GM12878 (cell line): ENCODE results near the gene PTPRN2. TPM values are rescaled to one million over a fixed set of nuclear protein-coding genes. Genes with fewer than 3 reads are reported as not detected.

ENCODE experiments used
- EGR1 ChIP-seq, 2 experiments: IDR thresholded peaks; 1 replicate in 1 of 2; 2 replicates in 1 of 2; pipeline ENCODE4 v1.6.1; 2011 to 2012; ENCODE audit warnings: low read depth in 2 of 2, low read length in 2 of 2, borderline replicate concordance in 1 of 2, mild to moderate bottlenecking in 1 of 2, moderate library complexity in 1 of 2
- MEF2A ChIP-seq: IDR thresholded peaks from 2 replicates; pipeline ENCODE4 v1.6.1; 2011; ENCODE audit warnings: low read depth, mild to moderate bottlenecking, low read length, moderate library complexity; ENCODE audit not compliant: insufficient read depth
- NFXL1 ChIP-seq: fragments of 450-650 bp; IDR thresholded peaks from 2 replicates; pipeline ENCODE4 v1.6.1; 2017; ENCODE audit warnings: antibody characterized with exemption, mild to moderate bottlenecking, borderline replicate concordance
- ZBED1 ChIP-seq: IDR thresholded peaks from 2 replicates; pipeline ENCODE4 v1.6.1; 2016; ENCODE audit warnings: borderline replicate concordance
- polyA plus RNA-seq, 11 experiments: library from polyadenylated mRNA; depleted of rRNA in 4 of 11; unstranded in 6 of 11; stranded (reverse) in 5 of 11; fragments of >200 nt; fragmentation: Nextera tagmentation in 4 of 11; fragmentation: Illumina TruSeq in 1 of 11; extraction: Ambion mirVana in 4 of 11; extraction: Trizol in 1 of 11; gene quantifications; 1 replicate in 1 of 11; 2 replicates in 10 of 11; pipeline versions ENCODE4 v1.2.1 to v1.2.3, GENCODE V29; 2011 to 2016; ENCODE audit warnings: inconsistent platforms in 2 of 11, missing spikeins in 2 of 11, low read depth in 1 of 11
- total RNA-seq, 4 experiments: library from RNA; depleted of rRNA in 3 of 4; stranded (reverse); fragments of >200 nt in 3 of 4; fragmentation: Illumina TruSeq in 1 of 4; extraction: Trizol in 1 of 4; gene quantifications; 2 replicates each; pipeline versions ENCODE4 v1.2.1 to v1.2.3, GENCODE V29; 2013 to 2021
- TF ChIP-seq, protein P1 (sequence below): fragments of 450-650 bp; formaldehyde crosslinking; IDR thresholded peaks from 2 replicates; pipeline ENCODE4 v1.4.0; 2022; ENCODE audit warnings: mild to moderate bottlenecking, moderate library complexity
- TF ChIP-seq, protein P2 (sequence below): fragments of 450-650 bp; IDR thresholded peaks from 2 replicates; pipeline ENCODE4 v1.6.1; 2017; ENCODE audit warnings: mild to moderate bottlenecking, low read depth, inconsistent platforms; ENCODE audit not compliant: poor library complexity, severe bottlenecking

The PTPRN2 gene
- total and polyA plus RNA-seq, 10 of the 15 experiments (the other 5 are each of a cell fraction or from before 2014, with no cell fraction given), result 5.4 TPM; not detected in 9

DNA sequence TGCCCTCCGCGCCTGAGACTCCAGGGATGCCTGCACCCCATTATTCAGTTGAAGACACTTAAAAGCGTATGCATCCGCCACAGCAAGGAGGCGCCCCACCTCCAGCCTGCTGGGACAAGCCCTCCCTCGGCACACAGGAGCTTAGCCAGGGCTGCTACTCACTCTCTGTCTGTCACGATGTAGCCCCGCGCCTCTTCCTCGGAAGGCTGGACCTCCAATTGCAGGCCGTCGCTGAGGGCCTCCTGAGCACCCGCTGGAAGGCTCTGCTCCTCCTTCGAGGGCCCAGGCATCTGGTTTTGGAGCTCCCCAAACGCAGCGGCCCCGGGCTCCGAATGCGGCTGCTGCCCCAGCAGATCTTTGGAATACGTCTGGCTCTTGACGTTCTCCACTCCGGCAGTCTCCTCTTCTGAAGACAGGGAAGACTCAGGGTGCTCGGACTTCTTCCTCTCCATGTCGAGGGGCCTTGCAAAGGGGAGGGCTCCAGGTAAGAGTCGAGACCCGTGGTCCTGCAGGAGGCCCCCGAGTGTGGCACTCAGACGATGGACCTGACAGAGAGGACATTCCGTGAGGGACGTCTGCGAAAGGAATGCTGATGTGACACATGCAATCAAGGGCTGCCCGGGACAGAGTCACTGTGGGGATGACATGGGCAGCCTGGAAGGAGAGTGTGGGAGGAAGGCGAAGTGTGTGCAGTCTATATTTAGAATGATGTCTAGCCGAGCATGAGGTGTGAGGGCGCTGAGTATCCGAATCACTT, 453.9 kb downstream of the PTPRN2 start (continued):
- TF ChIP-seq ZBED1, result no peak
- no peak for TF ChIP-seq EGR1 (IDR thresholded peaks at IDR 0.05; ENCODE audit: borderline replicate concordance in 1 of 2, low read depth in 2 of 2, low read length in 2 of 2)
- TF ChIP-seq, protein P1, sequence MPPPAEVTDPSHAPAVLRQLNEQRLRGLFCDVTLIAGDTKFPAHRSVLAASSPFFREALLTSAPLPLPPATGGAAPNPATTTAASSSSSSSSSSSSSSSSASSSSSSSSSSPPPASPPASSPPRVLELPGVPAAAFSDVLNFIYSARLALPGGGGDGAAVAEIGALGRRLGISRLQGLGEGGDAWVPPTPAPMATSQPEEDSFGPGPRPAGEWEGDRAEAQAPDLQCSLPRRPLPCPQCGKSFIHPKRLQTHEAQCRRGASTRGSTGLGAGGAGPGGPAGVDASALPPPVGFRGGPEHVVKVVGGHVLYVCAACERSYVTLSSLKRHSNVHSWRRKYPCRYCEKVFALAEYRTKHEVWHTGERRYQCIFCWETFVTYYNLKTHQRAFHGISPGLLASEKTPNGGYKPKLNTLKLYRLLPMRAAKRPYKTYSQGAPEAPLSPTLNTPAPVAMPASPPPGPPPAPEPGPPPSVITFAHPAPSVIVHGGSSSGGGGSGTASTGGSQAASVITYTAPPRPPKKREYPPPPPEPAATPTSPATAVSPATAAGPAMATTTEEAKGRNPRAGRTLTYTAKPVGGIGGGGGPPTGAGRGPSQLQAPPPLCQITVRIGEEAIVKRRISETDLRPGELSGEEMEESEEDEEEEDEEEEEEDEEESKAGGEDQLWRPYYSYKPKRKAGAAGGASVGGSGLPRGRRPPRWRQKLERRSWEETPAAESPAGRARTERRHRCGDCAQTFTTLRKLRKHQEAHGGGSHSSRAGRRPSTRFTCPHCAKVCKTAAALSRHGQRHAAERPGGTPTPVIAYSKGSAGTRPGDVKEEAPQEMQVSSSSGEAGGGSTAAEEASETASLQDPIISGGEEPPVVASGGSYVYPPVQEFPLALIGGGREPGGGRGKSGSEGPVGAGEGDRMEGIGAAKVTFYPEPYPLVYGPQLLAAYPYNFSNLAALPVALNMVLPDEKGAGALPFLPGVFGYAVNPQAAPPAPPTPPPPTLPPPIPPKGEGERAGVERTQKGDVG (CRISPR knock-in tag), result no peak
- no peak for TF ChIP-seq MEF2A
- no peak for TF ChIP-seq NFXL1
- TF ChIP-seq, protein P2, sequence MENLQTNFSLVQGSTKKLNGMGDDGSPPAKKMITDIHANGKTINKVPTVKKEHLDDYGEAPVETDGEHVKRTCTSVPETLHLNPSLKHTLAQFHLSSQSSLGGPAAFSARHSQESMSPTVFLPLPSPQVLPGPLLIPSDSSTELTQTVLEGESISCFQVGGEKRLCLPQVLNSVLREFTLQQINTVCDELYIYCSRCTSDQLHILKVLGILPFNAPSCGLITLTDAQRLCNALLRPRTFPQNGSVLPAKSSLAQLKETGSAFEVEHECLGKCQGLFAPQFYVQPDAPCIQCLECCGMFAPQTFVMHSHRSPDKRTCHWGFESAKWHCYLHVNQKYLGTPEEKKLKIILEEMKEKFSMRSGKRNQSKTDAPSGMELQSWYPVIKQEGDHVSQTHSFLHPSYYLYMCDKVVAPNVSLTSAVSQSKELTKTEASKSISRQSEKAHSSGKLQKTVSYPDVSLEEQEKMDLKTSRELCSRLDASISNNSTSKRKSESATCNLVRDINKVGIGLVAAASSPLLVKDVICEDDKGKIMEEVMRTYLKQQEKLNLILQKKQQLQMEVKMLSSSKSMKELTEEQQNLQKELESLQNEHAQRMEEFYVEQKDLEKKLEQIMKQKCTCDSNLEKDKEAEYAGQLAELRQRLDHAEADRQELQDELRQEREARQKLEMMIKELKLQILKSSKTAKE, result no peak
